Uterus (tissue), 4 donors: ENCODE measurements around the gene HOMEZ. TPM values are rescaled to one million over a fixed set of nuclear protein-coding genes. Genes with fewer than 3 reads are reported as not detected.

ENCODE experiments used
- DNase-seq, 2 donors: peaks; one replicate each; pipeline ENCODE4 v3.0.0-alpha.2; 2019 to 2020
- H3K27ac ChIP-seq, 2 donors: fragments of 200-600 bp; sonication (generic); 1 replicate in 1 of 2; 2 replicates in 1 of 2; pipeline ENCODE4 v1.5.1; 2016 to 2018
- H3K27me3 ChIP-seq, 2 donors: fragments of 200-600 bp; sonication (generic); one replicate each; pipeline ENCODE4 v1.5.1; 2018 to 2019; ENCODE audit warnings: control low read depth in 1 of 2
- H3K36me3 ChIP-seq, 2 donors: fragments of 200-600 bp; sonication (generic); one replicate each; pipeline ENCODE4 v1.5.1; 2019; ENCODE audit warnings: control low read depth in 1 of 2
- H3K4me1 ChIP-seq, 2 donors: fragments of 200-600 bp; sonication (generic); one replicate each; pipeline ENCODE4 v1.5.1; 2018 to 2019; ENCODE audit warnings: control low read depth in 1 of 2
- H3K4me3 ChIP-seq, 2 donors: fragments of 200-600 bp; sonication (generic); 1 replicate in 1 of 2; 2 replicates in 1 of 2; pipeline ENCODE4 v1.5.1; 2018 to 2019; ENCODE audit warnings: mild to moderate bottlenecking in 1 of 2
- H3K9me3 ChIP-seq, 2 donors: fragments of 200-600 bp; sonication (generic); one replicate each; pipeline ENCODE4 v1.5.1; 2019; ENCODE audit warnings: control low read depth in 1 of 2
- POLR2A ChIP-seq, 2 donors: fragments of 450-650 bp; IDR thresholded peaks; one replicate each; pipeline ENCODE4 v1.6.1; 2016; ENCODE audit warnings: antibody characterized with exemption in 2 of 2, mild to moderate bottlenecking in 1 of 2, moderate library complexity in 1 of 2
- intact Hi-C: fragments of 100-400 bp; cut with DNase I; formaldehyde crosslinking; loops from one replicate; pipeline ENCODE4 v1.15.1; 2023; ENCODE audit warnings: low total_unique reads
- total RNA-seq, 4 donors: library from RNA; depleted of rRNA in 3 of 4; stranded (reverse); fragments of >200 nt in 3 of 4; gene quantifications; one replicate each; pipeline versions ENCODE4 v1.1.0 to v1.2.4, GENCODE V29; 2014 to 2023
- TF ChIP-seq, protein P1 (sequence below), 4 experiments: fragments of 200-600 bp in 2 of 4; fragments of 450-650 bp in 2 of 4; sonication (generic) in 2 of 4; IDR thresholded peaks; one replicate each; pipeline ENCODE4 v1.5.1; 2016 to 2019; ENCODE audit warnings: antibody characterized with exemption in 4 of 4, mild to moderate bottlenecking in 2 of 4, moderate library complexity in 1 of 4
- donor health status: DM: yes; HTN: yes; CAD: no.

Gene HOMEZ
- total RNA-seq, 4 donors from 2014 or later, result 5.1 to 26.2 (median 11.4) TPM

DNA sequence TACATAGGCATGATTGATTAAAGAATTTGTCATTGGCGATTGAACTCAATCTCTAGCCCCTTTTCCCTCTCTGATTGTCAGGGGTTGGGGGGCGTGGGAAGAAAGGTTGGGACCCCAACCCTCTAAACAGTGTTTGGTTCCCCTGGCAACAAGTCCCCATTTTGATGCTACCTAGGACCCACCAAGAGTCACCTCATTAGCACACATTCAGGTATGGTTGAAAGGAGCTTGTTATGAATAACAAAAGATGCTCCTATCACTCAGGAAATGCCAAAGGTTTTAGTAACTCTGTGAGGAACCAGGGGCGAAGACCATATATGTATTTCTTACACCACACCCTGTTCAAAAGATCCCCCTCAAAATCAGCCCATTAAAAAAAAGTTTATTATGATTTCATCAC lies 33.9 kb downstream of the HOMEZ start:
- no peaks in the 10 kb centered on the region for H3K36me3 ChIP-seq
- H3K27ac ChIP-seq, result no peak overlapping the region
- H3K27me3 ChIP-seq, result no peaks in the 10 kb centered on the region
- intact Hi-C loops, result no loop called here
- H3K4me1 ChIP-seq, result no peaks in the 10 kb centered on the region
- no peak for DNase-seq
- H3K9me3 ChIP-seq, result no peaks in the 10 kb centered on the region
- no peak overlapping the region for H3K4me3 ChIP-seq
- TF ChIP-seq, protein P1, sequence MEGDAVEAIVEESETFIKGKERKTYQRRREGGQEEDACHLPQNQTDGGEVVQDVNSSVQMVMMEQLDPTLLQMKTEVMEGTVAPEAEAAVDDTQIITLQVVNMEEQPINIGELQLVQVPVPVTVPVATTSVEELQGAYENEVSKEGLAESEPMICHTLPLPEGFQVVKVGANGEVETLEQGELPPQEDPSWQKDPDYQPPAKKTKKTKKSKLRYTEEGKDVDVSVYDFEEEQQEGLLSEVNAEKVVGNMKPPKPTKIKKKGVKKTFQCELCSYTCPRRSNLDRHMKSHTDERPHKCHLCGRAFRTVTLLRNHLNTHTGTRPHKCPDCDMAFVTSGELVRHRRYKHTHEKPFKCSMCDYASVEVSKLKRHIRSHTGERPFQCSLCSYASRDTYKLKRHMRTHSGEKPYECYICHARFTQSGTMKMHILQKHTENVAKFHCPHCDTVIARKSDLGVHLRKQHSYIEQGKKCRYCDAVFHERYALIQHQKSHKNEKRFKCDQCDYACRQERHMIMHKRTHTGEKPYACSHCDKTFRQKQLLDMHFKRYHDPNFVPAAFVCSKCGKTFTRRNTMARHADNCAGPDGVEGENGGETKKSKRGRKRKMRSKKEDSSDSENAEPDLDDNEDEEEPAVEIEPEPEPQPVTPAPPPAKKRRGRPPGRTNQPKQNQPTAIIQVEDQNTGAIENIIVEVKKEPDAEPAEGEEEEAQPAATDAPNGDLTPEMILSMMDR (IDR thresholded peaks at IDR 0.05), result no peak
- TF ChIP-seq POLR2A (IDR thresholded peaks at IDR 0.05), result no peak

DNA sequence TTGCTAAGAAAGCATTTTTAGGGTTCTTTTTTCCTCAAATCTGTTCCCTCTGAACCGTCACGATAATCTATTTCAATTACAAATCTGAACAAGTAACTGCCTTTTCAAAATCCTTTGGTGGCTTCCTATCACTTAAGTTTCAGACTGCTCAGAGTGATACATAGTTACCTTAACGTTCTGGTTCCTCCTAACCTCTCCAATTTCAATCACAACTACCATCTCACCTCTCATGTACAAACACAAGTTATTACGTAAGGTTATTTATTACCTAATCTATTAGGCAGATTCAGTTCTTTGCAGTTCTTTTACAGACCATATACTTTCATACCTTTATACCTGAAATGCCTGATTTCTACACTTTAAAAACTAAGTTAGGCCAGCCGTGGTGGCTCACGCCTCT lies 36.1 kb downstream of the HOMEZ start:
- Histone ChIP-seq H3K27me3 (no peaks in the 10 kb centered on the region), H3K4me1 (no peaks in the 10 kb centered on the region), H3K36me3 (no peaks in the 10 kb centered on the region), H3K4me3 (no peak overlapping the region), H3K9me3 (no peaks in the 10 kb centered on the region), H3K27ac (no peak overlapping the region)
- intact Hi-C loops, result no loop called here
- no peak for DNase-seq
- TF ChIP-seq, protein P1 (IDR thresholded peaks at IDR 0.05), result no peak
- TF ChIP-seq POLR2A (IDR thresholded peaks at IDR 0.05), result no peak

DNA sequence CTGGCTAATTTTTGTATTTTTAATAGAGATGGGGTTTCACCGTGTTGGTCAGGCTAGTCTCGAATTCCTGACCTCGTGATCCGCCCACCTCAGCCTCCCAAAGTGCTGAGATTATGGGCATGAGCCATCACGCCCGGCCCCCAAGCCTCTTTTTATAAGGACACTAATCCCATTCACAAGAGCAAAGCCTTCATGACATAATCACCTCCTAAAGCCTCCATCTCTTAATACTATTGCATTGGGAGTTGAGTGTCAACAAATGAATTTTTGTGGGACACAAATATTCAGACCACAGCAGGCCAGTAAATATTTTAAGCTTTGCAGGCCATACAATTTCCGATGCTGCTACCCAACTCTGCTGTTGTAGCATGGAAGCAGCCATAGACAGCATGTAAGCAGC lies 37.3 kb downstream of the HOMEZ start:
- no peaks in the 10 kb centered on the region for H3K36me3 ChIP-seq
- TF ChIP-seq, protein P1 (IDR thresholded peaks at IDR 0.05), result no peak
- no peak for TF ChIP-seq POLR2A (IDR thresholded peaks at IDR 0.05)
- H3K9me3 ChIP-seq, result no peaks in the 10 kb centered on the region
- H3K4me3 ChIP-seq, result no peak overlapping the region
- H3K27me3 ChIP-seq, result no peaks in the 10 kb centered on the region
- H3K4me1 ChIP-seq, result no peaks in the 10 kb centered on the region
- DNase-seq, result no peak
- H3K27ac ChIP-seq, result no peak overlapping the region
- intact Hi-C loops, result no loop called here

DNA sequence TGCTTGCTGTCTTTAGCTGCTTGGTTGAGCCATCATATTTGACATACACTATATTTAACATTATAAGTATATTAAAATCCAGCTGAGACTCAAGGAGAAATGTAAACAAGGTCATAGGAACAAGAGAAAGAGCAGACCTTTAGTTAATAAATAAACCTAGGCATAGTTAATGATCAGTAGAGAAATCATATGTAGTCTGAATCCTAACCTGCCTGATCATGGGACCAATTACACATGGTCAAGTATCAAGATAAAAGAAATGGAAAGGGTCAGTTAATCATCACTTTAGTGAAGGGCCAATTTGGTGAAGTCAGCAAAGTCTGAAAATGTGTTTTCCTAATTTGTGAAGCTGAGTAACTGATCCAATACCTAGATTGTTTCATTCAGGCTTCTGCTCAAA lies 40.6 kb downstream of the HOMEZ start:
- no peaks in the 10 kb centered on the region for H3K36me3 ChIP-seq
- no peak overlapping the region for H3K27ac ChIP-seq
- H3K4me1 ChIP-seq, result no peaks in the 10 kb centered on the region
- no peak overlapping the region for H3K4me3 ChIP-seq
- no peaks in the 10 kb centered on the region for H3K27me3 ChIP-seq
- intact Hi-C loops, result no loop called here
- TF ChIP-seq, protein P1 (IDR thresholded peaks at IDR 0.05), result no peak
- TF ChIP-seq POLR2A (IDR thresholded peaks at IDR 0.05), result no peak
- no peaks in the 10 kb centered on the region for H3K9me3 ChIP-seq
- DNase-seq, result no peak

DNA sequence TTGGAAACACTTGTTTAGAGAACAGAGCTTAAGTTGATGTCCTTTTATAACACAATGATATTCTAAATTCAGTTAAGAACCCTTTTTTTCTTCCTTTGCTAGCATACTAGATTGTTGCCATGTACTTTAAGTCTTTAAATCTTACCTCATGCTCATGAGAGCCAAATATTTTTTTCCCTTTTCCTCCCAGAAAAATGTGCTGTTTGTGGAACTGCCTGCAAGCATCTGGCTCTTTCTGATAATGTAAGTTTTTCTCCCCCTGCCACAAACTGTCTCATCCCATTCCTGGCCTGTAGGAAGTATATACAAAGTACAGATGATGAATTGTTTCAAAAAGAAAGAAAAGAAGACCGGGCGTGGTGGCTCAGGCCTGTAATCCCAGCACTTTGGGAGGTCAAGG lies 42.9 kb downstream of the HOMEZ start:
- H3K4me1 ChIP-seq, result no peaks in the 10 kb centered on the region
- no peaks in the 10 kb centered on the region for H3K36me3 ChIP-seq
- no peaks in the 10 kb centered on the region for H3K27me3 ChIP-seq
- TF ChIP-seq POLR2A (IDR thresholded peaks at IDR 0.05), result no peak
- TF ChIP-seq, protein P1 (IDR thresholded peaks at IDR 0.05), result no peak
- no peaks in the 10 kb centered on the region for H3K9me3 ChIP-seq
- no peak overlapping the region for H3K4me3 ChIP-seq
- no peak for DNase-seq
- intact Hi-C loops, result no loop called here
- no peak overlapping the region for H3K27ac ChIP-seq
